NCI-H82 (cell line): ENCODE results near the gene TMEM242.

Experiments
- DNase-seq: peaks from one replicate; lab custom pipeline; 2025; lab: John Stamatoyannopoulos, UW

The TMEM242 gene

GRCh38 chr6:157270916-157271315, 52.4 kb downstream of the TMEM242 start:
- DNase-seq = no peak

- DNase-seq = no peak
Observed at GRCh38 chr6:157270308-157270707, 53.0 kb downstream of the TMEM242 start.

- no peak for DNase-seq
Observed at GRCh38 chr6:157269261-157269794, 54.0 kb downstream of the TMEM242 start.

- no peak for DNase-seq
Observed at GRCh38 chr6:157268835-157269234, 54.5 kb downstream of the TMEM242 start.

GRCh38 chr6:157268396-157268795, 54.9 kb downstream of the TMEM242 start:
- DNase-seq = no peak

- no peak for DNase-seq
Observed at GRCh38 chr6:157267654-157268053, 55.7 kb downstream of the TMEM242 start.

GRCh38 chr6:157267109-157267611, 56.2 kb downstream of the TMEM242 start:
- no peak for DNase-seq

- no peak for DNase-seq
Observed at GRCh38 chr6:157266274-157267101, 56.8 kb downstream of the TMEM242 start.

GRCh38 chr6:157265635-157266034, 57.7 kb downstream of the TMEM242 start:
- no peak for DNase-seq

GRCh38 chr6:157265186-157265585, 58.1 kb downstream of the TMEM242 start:
- no peak for DNase-seq

- no peak for DNase-seq
Observed at GRCh38 chr6:157264701-157265100, 58.6 kb downstream of the TMEM242 start.

- DNase-seq = no peak
Observed at GRCh38 chr6:157263881-157264397, 59.4 kb downstream of the TMEM242 start.

GRCh38 chr6:157263146-157263545, 60.2 kb downstream of the TMEM242 start:
- no peak for DNase-seq

- no peak for DNase-seq
Observed at GRCh38 chr6:157261606-157262005, 61.7 kb downstream of the TMEM242 start.

- no peak for DNase-seq
Observed at GRCh38 chr6:157260735-157261410, 62.4 kb downstream of the TMEM242 start.

GRCh38 chr6:157259443-157259842, 63.9 kb downstream of the TMEM242 start:
- no peak for DNase-seq

- no peak for DNase-seq
Observed at GRCh38 chr6:157258878-157259277, 64.4 kb downstream of the TMEM242 start.

GRCh38 chr6:157255079-157255478, 68.2 kb downstream of the TMEM242 start:
- DNase-seq = no peak

- no peak for DNase-seq
Observed at GRCh38 chr6:157254538-157254937, 68.8 kb downstream of the TMEM242 start.

- DNase-seq = no peak
Observed at GRCh38 chr6:157253699-157254098, 69.6 kb downstream of the TMEM242 start.

- DNase-seq = no peak
Observed at GRCh38 chr6:157253017-157253416, 70.3 kb downstream of the TMEM242 start.

- no peak for DNase-seq
Observed at GRCh38 chr6:157251586-157252247, 71.6 kb downstream of the TMEM242 start.
